ENCODE data around the gene FIBCD1.

FIBCD1 gene

GRCh38 chr9:130925050-130925678 is 13.9 kb downstream of the FIBCD1 start:
- H3K4me3 ChIP-seq (ENCODE audit: low read depth, low read length), result no peak overlapping the region
- TF ChIP-seq CTCF (IDR thresholded peaks at IDR 0.05; ENCODE audit: borderline replicate concordance, insufficient read depth, low read depth, low read length), result no peak

- H3K4me3 ChIP-seq (ENCODE audit: low read depth, low read length), result no peak overlapping the region
Measured at GRCh38 chr9:130924448-130924788, 14.6 kb downstream of the FIBCD1 start.

DNA sequence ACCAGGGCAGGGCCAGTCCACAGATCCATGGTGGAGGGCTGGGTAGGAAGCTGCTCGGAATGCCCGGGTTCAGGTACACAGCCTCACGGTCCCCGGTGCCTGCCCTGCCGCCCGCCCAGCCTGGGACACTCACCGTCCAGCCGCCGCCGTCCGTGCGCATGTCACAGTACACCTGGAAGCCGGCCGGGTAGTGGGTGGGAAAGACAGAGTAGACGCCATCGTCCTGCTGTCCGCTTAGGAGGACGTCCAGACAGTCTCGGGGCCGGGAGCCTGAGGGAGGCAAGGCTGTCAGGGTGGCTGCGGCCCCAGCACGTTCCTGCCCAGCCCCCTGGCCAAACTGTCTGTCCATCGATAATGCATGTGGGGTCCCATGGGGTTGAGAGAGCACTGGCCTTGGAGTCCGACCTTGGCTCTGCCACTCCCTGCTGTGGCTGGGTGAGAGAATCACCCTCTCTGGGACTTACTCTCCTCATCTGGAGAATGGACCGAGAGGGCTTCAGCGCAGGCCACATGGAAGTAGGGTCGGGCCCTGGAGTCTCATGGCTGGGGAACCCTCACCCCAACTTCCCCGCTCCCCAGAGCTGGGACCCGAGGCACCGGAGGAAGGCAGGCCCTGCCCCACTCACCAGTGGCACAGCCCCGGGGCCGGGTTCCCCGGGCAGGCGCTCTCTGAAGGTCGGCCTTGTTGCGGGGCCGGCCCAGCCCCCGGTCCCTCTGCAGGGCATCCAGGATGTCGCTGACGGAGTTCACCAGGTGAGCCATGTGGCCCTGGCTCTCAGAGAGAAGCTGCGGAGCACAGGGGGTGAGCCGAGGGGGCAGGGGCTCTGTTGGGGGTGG is 15.2 kb downstream of the FIBCD1 start:
- no peak overlapping the region for H3K4me3 ChIP-seq (ENCODE audit: low read depth, low read length)
- no peak for TF ChIP-seq CTCF (IDR thresholded peaks at IDR 0.05; ENCODE audit: borderline replicate concordance, insufficient read depth, low read depth, low read length)

More at GRCh38 chr9:130924448-130924788, 14.6 kb downstream of the FIBCD1 start:
- TF ChIP-seq CTCF (IDR thresholded peaks at IDR 0.05; ENCODE audit: borderline replicate concordance, insufficient read depth, low read depth, low read length), result no peak

- no peak for TF ChIP-seq CTCF (IDR thresholded peaks at IDR 0.05; ENCODE audit: borderline replicate concordance, insufficient read depth, low read depth, low read length)
- H3K4me3 ChIP-seq (ENCODE audit: low read depth, low read length), result no peak overlapping the region
Measured at GRCh38 chr9:130922893-130923610, 16.0 kb downstream of the FIBCD1 start.

DNA sequence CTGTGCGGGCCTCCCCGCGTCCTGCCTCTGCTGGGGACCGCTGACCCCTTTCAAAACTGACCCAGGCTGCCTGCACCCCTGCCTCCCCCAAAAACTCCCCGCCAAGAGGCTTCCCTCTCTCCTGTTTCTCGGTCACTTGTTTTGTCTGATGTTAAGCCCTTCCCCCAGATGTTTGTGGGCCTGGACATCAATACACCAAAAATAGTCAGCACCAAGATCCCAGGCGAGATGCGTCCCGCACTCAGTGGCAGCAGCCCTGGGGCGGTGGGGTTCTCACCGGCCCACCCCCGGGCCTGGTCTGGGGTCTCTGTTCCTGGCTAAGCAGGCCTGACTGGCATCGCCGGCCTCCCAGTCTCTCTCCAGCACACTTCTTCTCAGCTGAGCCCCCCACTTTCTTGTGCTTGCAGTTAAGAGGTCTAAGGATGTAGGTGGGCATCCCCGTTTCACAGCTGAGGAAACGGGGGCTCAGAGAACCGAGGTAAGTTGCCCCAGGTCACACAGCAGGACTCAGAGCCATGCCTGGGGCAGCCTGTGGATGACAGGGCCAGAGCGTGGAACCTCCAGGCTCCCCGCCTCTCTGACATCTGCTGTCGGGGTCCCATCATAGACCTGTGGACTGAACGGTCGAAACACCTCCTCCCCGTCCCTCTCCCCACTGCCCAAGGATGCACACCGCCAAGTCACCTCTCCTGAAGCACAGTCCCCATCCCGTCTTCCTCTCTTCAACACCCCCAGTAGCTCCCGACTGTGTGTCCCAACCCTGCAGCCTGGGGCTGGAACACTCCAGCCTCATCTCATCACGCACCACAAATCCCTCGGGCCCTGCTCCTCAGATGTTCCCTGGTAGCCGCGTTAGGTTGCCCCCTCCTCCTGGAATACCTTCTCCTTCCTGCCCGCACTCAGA is 16.8 kb downstream of the FIBCD1 start:
- H3K4me3 ChIP-seq (ENCODE audit: low read depth, low read length), result no peak overlapping the region
- no peak for TF ChIP-seq CTCF (IDR thresholded peaks at IDR 0.05; ENCODE audit: borderline replicate concordance, insufficient read depth, low read depth, low read length)

DNA sequence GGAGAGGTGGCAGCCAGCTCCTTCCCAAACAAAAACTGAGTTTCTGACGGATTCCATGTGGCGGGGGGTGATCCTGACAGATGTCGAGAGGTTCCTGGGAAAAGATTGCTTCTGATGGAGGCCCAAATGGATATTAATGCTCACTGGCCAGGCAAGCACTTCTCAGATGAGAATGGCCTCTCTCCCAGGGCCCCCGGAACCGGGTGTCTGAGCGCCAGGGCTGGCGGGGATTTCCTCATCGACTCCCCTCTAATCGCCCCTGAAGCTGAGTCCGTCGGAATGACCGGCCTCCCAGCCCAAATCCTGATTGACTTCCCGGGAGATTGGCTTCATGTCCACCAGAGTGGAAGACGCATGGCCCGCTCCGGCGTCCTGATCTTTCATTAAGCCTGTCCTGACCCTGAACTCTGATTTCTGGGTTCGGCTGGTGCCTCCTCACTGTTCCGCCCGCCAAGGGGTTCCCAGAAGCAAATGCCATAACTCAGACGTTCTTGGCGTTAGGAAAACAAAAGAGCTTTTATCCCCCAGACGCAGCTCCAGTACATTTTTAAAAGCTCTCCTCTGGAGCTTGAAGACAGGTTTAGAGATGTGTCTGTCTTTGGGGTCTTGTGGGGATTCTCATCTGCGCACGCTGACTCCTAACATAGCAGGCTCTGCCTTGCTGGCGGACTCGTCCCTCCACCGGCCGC is 17.6 kb downstream of the FIBCD1 start:
- H3K4me3 ChIP-seq (ENCODE audit: low read depth, low read length), result no peak overlapping the region
- no peak for TF ChIP-seq CTCF (IDR thresholded peaks at IDR 0.05; ENCODE audit: borderline replicate concordance, insufficient read depth, low read depth, low read length)
